Measurements from ENCODE around the gene NFASC.

Gene NFASC

GRCh38 chr1:205052690-205053089 lies 182.0 kb downstream of the NFASC start:
- no peak overlapping the region for H3K4me3 ChIP-seq (ENCODE audit: control insufficient read depth, low read depth, low read length)
- no peak for TF ChIP-seq CTCF (conservative IDR thresholded peaks at IDR 0.05; ENCODE audit: control insufficient read depth, insufficient read depth, low read depth, low read length)
- no peak for DNase-seq (ENCODE audit: low read depth)

DNA sequence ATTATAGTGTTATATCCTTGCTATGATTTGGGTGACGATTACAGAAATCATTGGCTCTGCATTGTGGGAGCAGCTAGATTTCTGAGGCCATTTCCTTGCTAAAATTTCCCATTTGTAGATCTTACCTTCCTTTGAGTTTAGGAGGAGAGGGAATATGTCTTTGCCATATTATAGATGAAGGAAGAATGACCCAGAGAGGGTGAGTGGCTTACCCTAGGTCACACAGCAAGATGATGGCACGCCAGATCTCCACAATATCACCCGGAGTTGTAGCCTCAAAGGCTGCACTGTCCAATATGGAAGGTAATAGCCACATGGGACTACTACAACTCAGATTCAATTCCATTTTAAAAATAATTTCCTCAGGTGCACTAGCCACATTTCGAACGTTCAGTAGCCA lies 182.6 kb downstream of the NFASC start:
- DNase-seq (ENCODE audit: low read depth) = no peak
- no peak for TF ChIP-seq CTCF (conservative IDR thresholded peaks at IDR 0.05; ENCODE audit: control insufficient read depth, insufficient read depth, low read depth, low read length)
- H3K4me3 ChIP-seq (ENCODE audit: control insufficient read depth, low read depth, low read length) = no peak overlapping the region

DNA sequence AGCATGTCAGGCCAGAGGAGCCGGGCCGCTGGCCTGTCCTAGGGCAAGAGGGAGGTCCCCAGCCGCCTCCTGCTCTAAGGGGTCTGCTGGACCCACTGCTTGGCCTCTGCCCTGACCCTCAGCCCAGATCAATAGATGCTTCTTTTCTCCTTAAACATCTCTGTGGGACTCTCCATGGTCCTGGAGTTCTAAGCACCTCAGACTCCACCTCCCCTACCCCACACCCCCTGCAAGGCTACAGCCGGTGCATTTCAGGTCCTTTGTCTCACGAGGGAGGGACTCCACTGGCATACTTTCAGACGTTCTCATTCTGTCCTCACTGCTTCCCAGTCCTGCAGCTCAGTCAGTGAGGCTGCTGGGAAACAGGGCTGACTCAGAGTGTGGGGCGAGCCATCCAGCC lies 183.4 kb downstream of the NFASC start:
- DNase-seq (ENCODE audit: low read depth) = no peak
- no peak overlapping the region for H3K4me3 ChIP-seq (ENCODE audit: control insufficient read depth, low read depth, low read length)
- no peak for TF ChIP-seq CTCF (conservative IDR thresholded peaks at IDR 0.05; ENCODE audit: control insufficient read depth, insufficient read depth, low read depth, low read length)

- no peak for DNase-seq (ENCODE audit: low read depth)
- no peak overlapping the region for H3K4me3 ChIP-seq (ENCODE audit: control insufficient read depth, low read depth, low read length)
- TF ChIP-seq CTCF (conservative IDR thresholded peaks at IDR 0.05; ENCODE audit: control insufficient read depth, insufficient read depth, low read depth, low read length) = no peak
Measured at GRCh38 chr1:205056188-205056611, 185.5 kb downstream of the NFASC start.

DNA sequence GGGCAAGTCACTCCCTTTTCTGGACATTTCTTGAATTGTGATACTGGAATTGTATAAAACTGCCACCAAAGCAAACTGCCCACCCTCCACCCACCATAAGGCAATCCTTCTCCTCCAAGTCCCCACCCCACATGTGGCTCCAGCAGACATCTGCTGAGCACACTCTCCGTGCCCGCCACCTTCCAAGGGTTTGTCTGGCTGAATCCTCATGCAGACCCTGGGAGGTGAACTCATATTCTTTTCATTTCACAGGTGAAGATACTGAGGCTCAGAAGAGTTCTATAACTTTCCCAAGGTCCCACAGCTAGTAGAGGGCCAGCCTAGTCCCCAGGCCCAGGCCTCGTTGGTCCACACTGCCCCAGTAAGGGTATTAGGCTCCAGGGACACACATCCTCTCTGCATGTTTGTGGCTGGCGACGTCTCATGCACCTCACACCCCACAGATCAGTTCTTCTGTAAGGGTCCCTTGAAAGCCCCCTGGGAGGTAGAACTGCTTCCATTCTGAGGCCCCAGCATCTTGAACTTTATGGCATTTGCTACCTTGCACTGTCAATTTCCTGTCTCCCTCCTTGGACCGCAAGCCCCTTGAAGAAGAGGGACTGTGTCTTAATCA lies 186.4 kb downstream of the NFASC start:
- H3K4me3 ChIP-seq (ENCODE audit: control insufficient read depth, low read depth, low read length) = no peak overlapping the region
- TF ChIP-seq CTCF (conservative IDR thresholded peaks at IDR 0.05; ENCODE audit: control insufficient read depth, insufficient read depth, low read depth, low read length) = no peak
- no peak for DNase-seq (ENCODE audit: low read depth)

- no peak overlapping the region for H3K4me3 ChIP-seq (ENCODE audit: control insufficient read depth, low read depth, low read length)
- DNase-seq (ENCODE audit: low read depth) = no peak
- no peak for TF ChIP-seq CTCF (conservative IDR thresholded peaks at IDR 0.05; ENCODE audit: control insufficient read depth, insufficient read depth, low read depth, low read length)
Measured at GRCh38 chr1:205057808-205058575, 187.3 kb downstream of the NFASC start.

Data from fibroblast of mammary gland (primary cell).